K562 (cell line): Measurements from ENCODE around the gene RAD17. TPM values are rescaled to one million over a fixed set of nuclear protein-coding genes. Genes with fewer than 3 reads are reported as not detected.

Experiments used
- BHLHE40 ChIP-seq: IDR thresholded peaks from 2 replicates; pipeline ENCODE4 v1.6.1; 2011; ENCODE audit warnings: low read length, improper control_type of control experiment
- HEY1 ChIP-seq: fragments of 250-450 bp; sonication (Bioruptor Pico); IDR thresholded peaks from 2 replicates; pipeline ENCODE4 v1.5.0; 2020; ENCODE audit warnings: mild to moderate bottlenecking, moderate library complexity, borderline replicate concordance
- KDM1A ChIP-seq, 2 experiments: fragments of 450-650 bp; IDR thresholded peaks; 2 replicates each; pipeline ENCODE4 v1.6.1; 2016; ENCODE audit warnings: mild to moderate bottlenecking in 2 of 2
- LARP7 ChIP-seq: fragments of 450-650 bp; IDR thresholded peaks from 2 replicates; pipeline ENCODE4 v1.6.1; 2016
- MAZ ChIP-seq, 2 experiments: fragments of 450-650 bp in 1 of 2; sonication (generic) in 1 of 2; formaldehyde crosslinking; IDR thresholded peaks in 1 of 2; conservative IDR thresholded peaks in 1 of 2; 2 replicates each; pipeline versions ENCODE4 v1.4.0 to v1.5.0; 2020; ENCODE audit warnings: mild to moderate bottlenecking in 1 of 2, missing genetic modification reagents in 1 of 2
- POLR2AphosphoS2 ChIP-seq: IDR thresholded peaks from 2 replicates; pipeline ENCODE4 v1.6.1; 2012; ENCODE audit warnings: low read length, improper control_type of control experiment
- RAD21 ChIP-seq, 2 experiments: fragments of 250-450 bp in 1 of 2; fragments of 450-650 bp in 1 of 2; sonication (Bioruptor Pico) in 1 of 2; formaldehyde crosslinking in 1 of 2; IDR thresholded peaks in 1 of 2; conservative IDR thresholded peaks in 1 of 2; 2 replicates each; pipeline versions ENCODE4 v1.4.0 to v1.8.0; 2020 to 2022; ENCODE audit warnings: mild to moderate bottlenecking in 2 of 2, moderate library complexity in 1 of 2
- RB1 ChIP-seq: fragments of 450-650 bp; IDR thresholded peaks from 2 replicates; pipeline ENCODE4 v1.6.1; 2017; ENCODE audit warnings: low read depth, mild to moderate bottlenecking
- RBM22 ChIP-seq: fragments of 200-400 bp; formaldehyde crosslinking; IDR thresholded peaks from 2 replicates; pipeline ENCODE4 v1.6.1; 2018; ENCODE audit warnings: low read length, low read depth; ENCODE audit not compliant: poor library complexity, severe bottlenecking
- SMC3 ChIP-seq: conservative IDR thresholded peaks from 2 replicates; pipeline ENCODE4 v1.6.1; 2011; ENCODE audit warnings: low read depth, low read length, improper control_type of control experiment; ENCODE audit not compliant: insufficient read depth
- SNIP1 ChIP-seq: fragments of 450-650 bp; IDR thresholded peaks from 2 replicates; pipeline ENCODE4 v1.7.1; 2017; ENCODE audit warnings: low read depth, mild to moderate bottlenecking
- ZNF436 ChIP-seq: fragments of 250-450, 450-650 bp; sonication (Bioruptor Pico); formaldehyde crosslinking; IDR thresholded peaks from 2 replicates; pipeline ENCODE4 v1.7.0; 2020; ENCODE audit warnings: mild to moderate bottlenecking
- ZNF444 ChIP-seq: fragments of 250-450 bp; sonication (Bioruptor Pico); IDR thresholded peaks from 2 replicates; pipeline ENCODE4 v1.4.0; 2020; ENCODE audit warnings: mild to moderate bottlenecking, moderate library complexity
- ZNF583 ChIP-seq: fragments of 250-450 bp; sonication (Bioruptor Pico); IDR thresholded peaks from 2 replicates; pipeline ENCODE4 v1.4.0; 2020
- polyA plus RNA-seq, 8 experiments: library from polyadenylated mRNA; depleted of rRNA in 4 of 8; stranded (reverse) in 5 of 8; unstranded in 3 of 8; fragments of >200 nt; fragmentation: Nextera tagmentation in 2 of 8; fragmentation: Illumina TruSeq in 1 of 8; extraction: Ambion mirVana in 2 of 8; extraction: Trizol in 1 of 8; gene quantifications; 2 replicates each; pipeline versions ENCODE4 v1.2.1 to v1.2.3, GENCODE V29; 2011 to 2014; ENCODE audit warnings: inconsistent platforms in 1 of 8, missing spikeins in 1 of 8
- total RNA-seq, 7 experiments: library from RNA; depleted of rRNA in 6 of 7; stranded (reverse); fragments of >200 nt in 6 of 7; fragmentation: Illumina TruSeq in 2 of 7; extraction: Trizol in 2 of 7; gene quantifications; 2 replicates each; pipeline versions ENCODE4 v1.2.1 to v1.2.3, GENCODE V29; 2011 to 2021; ENCODE audit warnings: low replicate concordance in 1 of 7
- TF ChIP-seq, protein P1 (sequence below): fragments of 250-450 bp; sonication (Bioruptor Pico); IDR thresholded peaks from 2 replicates; pipeline ENCODE4 v1.4.0; 2020
- TF ChIP-seq, protein P2 (sequence below): sonication (generic); formaldehyde crosslinking; IDR thresholded peaks from 2 replicates; pipeline ENCODE4 v1.8.0; 2022; ENCODE audit warnings: missing genetic modification reagents, mild to moderate bottlenecking, moderate library complexity, borderline replicate concordance
- TF ChIP-seq, protein P3 (sequence below), 2 experiments: fragments of 450-650 bp; formaldehyde crosslinking in 1 of 2; IDR thresholded peaks; 2 replicates each; pipeline versions ENCODE4 v1.4.0 to v1.6.1; 2014 to 2020; ENCODE audit warnings: mild to moderate bottlenecking in 2 of 2, borderline replicate concordance in 1 of 2, low read depth in 1 of 2

The RAD17 gene
- total and polyA plus RNA-seq, 9 of the 15 experiments (the other 6 are each of a cell fraction or from before 2014, with no cell fraction given), result 21.1 to 50.1 (median 40.1) TPM

DNA sequence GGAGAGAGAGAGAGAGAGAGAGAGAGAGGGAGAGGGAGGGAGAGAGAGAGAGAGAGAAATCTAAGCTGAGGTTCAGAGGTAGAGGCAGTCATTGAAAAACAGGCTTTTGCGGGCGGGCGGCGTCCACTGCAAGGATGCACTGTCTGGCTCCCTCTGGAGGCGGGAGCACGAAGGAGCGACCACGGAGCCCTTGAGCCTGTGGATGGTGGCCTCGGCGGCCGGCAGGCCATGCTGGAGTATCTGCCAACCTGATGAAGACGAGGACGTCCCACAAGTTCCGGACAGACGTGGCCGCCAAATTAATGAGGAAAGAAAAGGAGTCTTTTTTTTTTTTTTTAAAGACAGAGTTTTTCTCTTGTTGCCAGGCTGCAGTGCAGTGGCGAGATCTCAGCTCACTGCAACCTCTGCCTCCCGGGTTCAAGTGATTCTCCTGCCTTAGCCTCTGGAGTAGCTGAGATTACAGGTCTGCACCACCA is 34.8 kb upstream of the RAD17 start (continued):
- TF ChIP-seq, protein P1, sequence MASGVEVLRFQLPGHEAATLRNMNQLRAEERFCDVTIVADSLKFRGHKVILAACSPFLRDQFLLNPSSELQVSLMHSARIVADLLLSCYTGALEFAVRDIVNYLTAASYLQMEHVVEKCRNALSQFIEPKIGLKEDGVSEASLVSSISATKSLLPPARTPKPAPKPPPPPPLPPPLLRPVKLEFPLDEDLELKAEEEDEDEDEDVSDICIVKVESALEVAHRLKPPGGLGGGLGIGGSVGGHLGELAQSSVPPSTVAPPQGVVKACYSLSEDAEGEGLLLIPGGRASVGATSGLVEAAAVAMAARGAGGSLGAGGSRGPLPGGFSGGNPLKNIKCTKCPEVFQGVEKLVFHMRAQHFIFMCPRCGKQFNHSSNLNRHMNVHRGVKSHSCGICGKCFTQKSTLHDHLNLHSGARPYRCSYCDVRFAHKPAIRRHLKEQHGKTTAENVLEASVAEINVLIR (CRISPR knock-in tag), result no peak
- TF ChIP-seq, protein P2, sequence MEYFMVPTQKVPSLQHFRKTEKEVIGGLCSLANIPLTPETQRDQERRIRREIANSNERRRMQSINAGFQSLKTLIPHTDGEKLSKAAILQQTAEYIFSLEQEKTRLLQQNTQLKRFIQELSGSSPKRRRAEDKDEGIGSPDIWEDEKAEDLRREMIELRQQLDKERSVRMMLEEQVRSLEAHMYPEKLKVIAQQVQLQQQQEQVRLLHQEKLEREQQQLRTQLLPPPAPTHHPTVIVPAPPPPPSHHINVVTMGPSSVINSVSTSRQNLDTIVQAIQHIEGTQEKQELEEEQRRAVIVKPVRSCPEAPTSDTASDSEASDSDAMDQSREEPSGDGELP (CRISPR knock-in tag), result peak; percentile 46; the same call in 1 of the 2 replicates
- TF ChIP-seq ZNF444 (CRISPR knock-in tag), result no peak
- TF ChIP-seq ZNF583 (CRISPR knock-in tag), result no peak
- no peak for TF ChIP-seq HEY1
- TF ChIP-seq, protein P3, sequence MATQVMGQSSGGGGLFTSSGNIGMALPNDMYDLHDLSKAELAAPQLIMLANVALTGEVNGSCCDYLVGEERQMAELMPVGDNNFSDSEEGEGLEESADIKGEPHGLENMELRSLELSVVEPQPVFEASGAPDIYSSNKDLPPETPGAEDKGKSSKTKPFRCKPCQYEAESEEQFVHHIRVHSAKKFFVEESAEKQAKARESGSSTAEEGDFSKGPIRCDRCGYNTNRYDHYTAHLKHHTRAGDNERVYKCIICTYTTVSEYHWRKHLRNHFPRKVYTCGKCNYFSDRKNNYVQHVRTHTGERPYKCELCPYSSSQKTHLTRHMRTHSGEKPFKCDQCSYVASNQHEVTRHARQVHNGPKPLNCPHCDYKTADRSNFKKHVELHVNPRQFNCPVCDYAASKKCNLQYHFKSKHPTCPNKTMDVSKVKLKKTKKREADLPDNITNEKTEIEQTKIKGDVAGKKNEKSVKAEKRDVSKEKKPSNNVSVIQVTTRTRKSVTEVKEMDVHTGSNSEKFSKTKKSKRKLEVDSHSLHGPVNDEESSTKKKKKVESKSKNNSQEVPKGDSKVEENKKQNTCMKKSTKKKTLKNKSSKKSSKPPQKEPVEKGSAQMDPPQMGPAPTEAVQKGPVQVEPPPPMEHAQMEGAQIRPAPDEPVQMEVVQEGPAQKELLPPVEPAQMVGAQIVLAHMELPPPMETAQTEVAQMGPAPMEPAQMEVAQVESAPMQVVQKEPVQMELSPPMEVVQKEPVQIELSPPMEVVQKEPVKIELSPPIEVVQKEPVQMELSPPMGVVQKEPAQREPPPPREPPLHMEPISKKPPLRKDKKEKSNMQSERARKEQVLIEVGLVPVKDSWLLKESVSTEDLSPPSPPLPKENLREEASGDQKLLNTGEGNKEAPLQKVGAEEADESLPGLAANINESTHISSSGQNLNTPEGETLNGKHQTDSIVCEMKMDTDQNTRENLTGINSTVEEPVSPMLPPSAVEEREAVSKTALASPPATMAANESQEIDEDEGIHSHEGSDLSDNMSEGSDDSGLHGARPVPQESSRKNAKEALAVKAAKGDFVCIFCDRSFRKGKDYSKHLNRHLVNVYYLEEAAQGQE (IDR thresholded peaks at IDR 0.05; ENCODE audit: borderline replicate concordance), result peak; percentile 69
- TF ChIP-seq, protein P3 (CRISPR knock-in tag; IDR thresholded peaks at IDR 0.05; ENCODE audit: low read depth), result no peak
- TF ChIP-seq SNIP1, result no peak
- TF ChIP-seq BHLHE40, result 0 out of 2 replicates have a peak, but pooled peaks have one; percentile 19
- peak; percentile 27 to 77; a peak in 2 of 4 replicates for TF ChIP-seq KDM1A (IDR thresholded peaks at IDR 0.05)
- peak; percentile 36; the same call in 1 of the 2 replicates for TF ChIP-seq RB1
- TF ChIP-seq RBM22, result no peak
- TF ChIP-seq LARP7, result 0 out of 2 replicates have a peak, but pooled peaks have one; percentile 65
- peak; percentile 88 for TF ChIP-seq SMC3
- peak; percentile 48 to 86; a peak in 3 of 4 replicates for TF ChIP-seq RAD21 (CRISPR knock-in tag; conservative IDR thresholded peaks at IDR 0.05 in 1 of 2, IDR thresholded peaks at IDR 0.05 in 1 of 2)
- no peak for TF ChIP-seq ZNF436
- TF ChIP-seq MAZ (CRISPR knock-in tag; conservative IDR thresholded peaks at IDR 0.05 in 1 of 2, IDR thresholded peaks at IDR 0.05 in 1 of 2), result peak in 1 of 2 experiments; percentile 48; a peak in 2 of 4 replicates
- TF ChIP-seq POLR2AphosphoS2, result no peak
